GM12878 (cell line): ENCODE results near the gene BCL2. TPM values are rescaled to one million over a fixed set of nuclear protein-coding genes. Genes with fewer than 3 reads are reported as not detected.

Experiments
- BCL11A ChIP-seq: IDR thresholded peaks from 2 replicates; pipeline ENCODE4 v1.6.1; 2011; ENCODE audit warnings: low read depth, low read length
- BCLAF1 ChIP-seq: fragments of 450-650 bp; IDR thresholded peaks from 2 replicates; pipeline ENCODE4 v1.6.1; 2017; ENCODE audit warnings: antibody characterized with exemption, mild to moderate bottlenecking, moderate library complexity
- CBFB ChIP-seq: IDR thresholded peaks from 2 replicates; pipeline ENCODE4 v1.6.1; 2016; ENCODE audit warnings: antibody characterized with exemption, low read depth
- EED ChIP-seq: sonication (generic); IDR thresholded peaks from 2 replicates; pipeline ENCODE4 v1.6.1; 2016; ENCODE audit warnings: antibody characterized with exemption, low read depth
- EP300 ChIP-seq, 2 experiments: fragments of 150-350 bp in 1 of 2; IDR thresholded peaks; 2 replicates each; pipeline ENCODE4 v1.6.1; 2011 to 2012; ENCODE audit warnings: low read depth in 2 of 2, low read length in 2 of 2, borderline replicate concordance in 1 of 2, improper control_type of control experiment in 1 of 2, inconsistent platforms in 1 of 2; ENCODE audit not compliant: control insufficient read depth in 1 of 2
- HSF1 ChIP-seq: fragments of 150-350 bp; IDR thresholded peaks from 2 replicates; pipeline ENCODE4 v1.6.1; 2014; ENCODE audit warnings: mild to moderate bottlenecking, low read depth, low read length
- IKZF1 ChIP-seq: fragments of 450-650 bp; conservative IDR thresholded peaks from 2 replicates; pipeline ENCODE4 v1.6.1; 2017; ENCODE audit warnings: antibody characterized with exemption, mild to moderate bottlenecking
- IKZF2 ChIP-seq, 2 experiments: fragments of 450-650 bp; IDR thresholded peaks; 2 replicates each; pipeline ENCODE4 v1.6.1; 2017; ENCODE audit warnings: mild to moderate bottlenecking in 2 of 2, moderate library complexity in 2 of 2
- MEF2A ChIP-seq: IDR thresholded peaks from 2 replicates; pipeline ENCODE4 v1.6.1; 2011; ENCODE audit warnings: low read depth, mild to moderate bottlenecking, low read length, moderate library complexity; ENCODE audit not compliant: insufficient read depth
- MEF2B ChIP-seq: fragments of 450-650 bp; IDR thresholded peaks from 2 replicates; pipeline ENCODE4 v1.6.1; 2018; ENCODE audit warnings: mild to moderate bottlenecking, moderate library complexity; ENCODE audit not compliant: partially characterized antibody, poor library complexity, severe bottlenecking
- MTA2 ChIP-seq: fragments of 450-650 bp; IDR thresholded peaks from 2 replicates; pipeline ENCODE4 v1.6.1; 2016; ENCODE audit warnings: low read depth, mild to moderate bottlenecking, moderate library complexity
- NBN ChIP-seq: fragments of 450-650 bp; IDR thresholded peaks from 2 replicates; pipeline ENCODE4 v1.6.1; 2016
- NFXL1 ChIP-seq: fragments of 450-650 bp; IDR thresholded peaks from 2 replicates; pipeline ENCODE4 v1.6.1; 2017; ENCODE audit warnings: antibody characterized with exemption, mild to moderate bottlenecking, borderline replicate concordance
- POLR2A ChIP-seq: IDR thresholded peaks from 2 replicates; pipeline ENCODE4 v1.6.1; 2011; ENCODE audit warnings: low read depth, mild to moderate bottlenecking, low read length
- POLR2AphosphoS5 ChIP-seq: IDR thresholded peaks from 2 replicates; pipeline ENCODE4 v1.6.1; 2011; ENCODE audit warnings: mild to moderate bottlenecking, low read length, inconsistent platforms
- RELA ChIP-seq: fragments of 450-650 bp; IDR thresholded peaks from 2 replicates; pipeline ENCODE4 v1.8.0; 2014; ENCODE audit warnings: borderline replicate concordance; ENCODE audit not compliant: partially characterized antibody
- RELB ChIP-seq: fragments of 450-650 bp; IDR thresholded peaks from 2 replicates; pipeline ENCODE4 v1.6.1; 2017; ENCODE audit warnings: low read depth, mild to moderate bottlenecking, moderate library complexity
- SKIL ChIP-seq: fragments of 450-650 bp; IDR thresholded peaks from 2 replicates; pipeline ENCODE4 v1.6.1; 2017; ENCODE audit warnings: mild to moderate bottlenecking, low read depth, inconsistent platforms; ENCODE audit not compliant: poor library complexity, severe bottlenecking
- SMC3 ChIP-seq: IDR thresholded peaks from 2 replicates; pipeline ENCODE4 v1.6.1; 2011; ENCODE audit warnings: low read length, improper control_type of control experiment, borderline replicate concordance
- SRF ChIP-seq, 2 experiments: IDR thresholded peaks; 2 replicates each; pipeline ENCODE4 v1.6.1; 2011; ENCODE audit warnings: low read depth in 2 of 2, low read length in 2 of 2, mild to moderate bottlenecking in 1 of 2, moderate library complexity in 1 of 2
- YY1 ChIP-seq: IDR thresholded peaks from 2 replicates; pipeline ENCODE4 v1.6.1; 2011; ENCODE audit warnings: low read depth, mild to moderate bottlenecking, low read length
- ZNF24 ChIP-seq: fragments of 450-650 bp; IDR thresholded peaks from 2 replicates; pipeline ENCODE4 v1.6.1; 2017; ENCODE audit warnings: antibody characterized with exemption, mild to moderate bottlenecking
- polyA plus RNA-seq, 11 experiments: library from polyadenylated mRNA; depleted of rRNA in 4 of 11; unstranded in 6 of 11; stranded (reverse) in 5 of 11; fragments of >200 nt; fragmentation: Nextera tagmentation in 4 of 11; fragmentation: Illumina TruSeq in 1 of 11; extraction: Ambion mirVana in 4 of 11; extraction: Trizol in 1 of 11; gene quantifications; 1 replicate in 1 of 11; 2 replicates in 10 of 11; pipeline versions ENCODE4 v1.2.1 to v1.2.3, GENCODE V29; 2011 to 2016; ENCODE audit warnings: inconsistent platforms in 2 of 11, missing spikeins in 2 of 11, low read depth in 1 of 11
- total RNA-seq, 4 experiments: library from RNA; depleted of rRNA in 3 of 4; stranded (reverse); fragments of >200 nt in 3 of 4; fragmentation: Illumina TruSeq in 1 of 4; extraction: Trizol in 1 of 4; gene quantifications; 2 replicates each; pipeline versions ENCODE4 v1.2.1 to v1.2.3, GENCODE V29; 2013 to 2021

BCL2 gene
- total and polyA plus RNA-seq, 10 of the 15 experiments (the other 5 are each of a cell fraction or from before 2014, with no cell fraction given) = 4.1 to 47.8 (median 19.3) TPM

GRCh38 chr18:63150942-63151421 lies 168.6 kb downstream of the BCL2 start (continued):
- peak; percentile 61; the same call in 1 of the 2 replicates for TF ChIP-seq POLR2AphosphoS5
- TF ChIP-seq SMC3 = peak; percentile 8; the same call in 1 of the 2 replicates
- TF ChIP-seq HSF1 = no peak
- peak in 1 of 2 experiments; percentile 18; a peak in 1 of 4 replicates for TF ChIP-seq EP300 (IDR thresholded peaks at IDR 0.05; ENCODE audit: borderline replicate concordance in 1 of 2, control insufficient read depth in 1 of 2, low read depth in 2 of 2, low read length in 2 of 2)
- peak; percentile 69 for TF ChIP-seq IKZF1
- peak; percentile 50 to 78 for TF ChIP-seq IKZF2 (IDR thresholded peaks at IDR 0.05)
- TF ChIP-seq RELA = peak; percentile 90
- peak; percentile 76 for TF ChIP-seq BCL11A
- TF ChIP-seq CBFB = peak; percentile 63
- peak; percentile 31; the same call in 1 of the 2 replicates for TF ChIP-seq POLR2A
- TF ChIP-seq NFXL1 = no peak
- no peak for TF ChIP-seq SRF (IDR thresholded peaks at IDR 0.05; ENCODE audit: low read depth in 2 of 2, low read length in 2 of 2)
- TF ChIP-seq RELB = peak; percentile 79; the same call in 1 of the 2 replicates
- TF ChIP-seq NBN = 0 out of 2 replicates have a peak, but pooled peaks have one; percentile 20
- TF ChIP-seq MEF2B = peak; percentile 21
- TF ChIP-seq BCLAF1 = no peak
- no peak for TF ChIP-seq ZNF24
- TF ChIP-seq SKIL = peak; percentile 30
- TF ChIP-seq EED = peak; percentile 69
- TF ChIP-seq MEF2A = peak; percentile 86
- TF ChIP-seq MTA2 = peak; percentile 87
- TF ChIP-seq YY1 = peak; percentile 14; the same call in 1 of the 2 replicates
